Neural cell (in vitro differentiated cells): ENCODE results near the gene TMOD1.
"Not testable (repeated sequence)": the region's sequence is repeated elsewhere in the genome, so short reads cannot be mapped to it uniquely, and the experiment has no call there.

Experiments used
- EP300 ChIP-seq: fragments of 450-650 bp; conservative IDR thresholded peaks from 2 replicates; pipeline ENCODE4 v1.6.1; 2014; ENCODE audit warnings: antibody characterized with exemption, mild to moderate bottlenecking, moderate library complexity; ENCODE audit not compliant: poor library complexity, severe bottlenecking
- EZH2 ChIP-seq: fragments of 200-600, 300-800 bp; shearing (Covaris generic), sonication (generic); IDR thresholded peaks from 2 replicates; pipeline ENCODE4 v1.6.1; 2014; ENCODE audit warnings: antibody characterized with exemption, low read length, borderline replicate concordance, mild to moderate bottlenecking; ENCODE audit not compliant: insufficient read depth, poor library complexity, severe bottlenecking
- SMC3 ChIP-seq: fragments of 450-650 bp; conservative IDR thresholded peaks from 2 replicates; pipeline ENCODE4 v1.6.1; 2014; ENCODE audit warnings: antibody characterized with exemption, mild to moderate bottlenecking, moderate library complexity; ENCODE audit not compliant: poor library complexity
- TF ChIP-seq, protein P1 (sequence below): fragments of 450-650 bp; IDR thresholded peaks from 2 replicates; pipeline ENCODE4 v1.5.1; 2014; ENCODE audit warnings: antibody characterized with exemption, mild to moderate bottlenecking, moderate library complexity; ENCODE audit not compliant: poor library complexity, severe bottlenecking

DNA sequence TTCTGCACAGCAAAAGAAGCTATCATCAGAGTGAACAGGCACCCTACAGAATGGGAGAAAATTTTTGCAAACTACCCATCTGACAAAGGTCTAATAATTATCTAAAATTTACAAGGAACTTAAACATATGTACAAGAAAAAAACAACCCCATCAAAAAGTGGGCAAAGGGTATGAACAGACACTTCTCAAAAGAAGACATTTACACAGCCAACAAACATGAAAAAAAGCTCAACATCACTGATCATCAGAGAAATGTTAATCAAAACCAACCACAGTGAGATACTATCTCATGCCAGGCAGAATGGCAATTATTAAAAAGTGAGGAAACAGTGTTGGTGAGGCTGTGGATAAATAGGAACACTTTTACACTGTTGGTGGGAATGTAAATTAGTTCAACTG is 44.6 kb upstream of the TMOD1 start:
- TF ChIP-seq EZH2, SMC3, EP300: not testable (repeated sequence)
- TF ChIP-seq, protein P1, sequence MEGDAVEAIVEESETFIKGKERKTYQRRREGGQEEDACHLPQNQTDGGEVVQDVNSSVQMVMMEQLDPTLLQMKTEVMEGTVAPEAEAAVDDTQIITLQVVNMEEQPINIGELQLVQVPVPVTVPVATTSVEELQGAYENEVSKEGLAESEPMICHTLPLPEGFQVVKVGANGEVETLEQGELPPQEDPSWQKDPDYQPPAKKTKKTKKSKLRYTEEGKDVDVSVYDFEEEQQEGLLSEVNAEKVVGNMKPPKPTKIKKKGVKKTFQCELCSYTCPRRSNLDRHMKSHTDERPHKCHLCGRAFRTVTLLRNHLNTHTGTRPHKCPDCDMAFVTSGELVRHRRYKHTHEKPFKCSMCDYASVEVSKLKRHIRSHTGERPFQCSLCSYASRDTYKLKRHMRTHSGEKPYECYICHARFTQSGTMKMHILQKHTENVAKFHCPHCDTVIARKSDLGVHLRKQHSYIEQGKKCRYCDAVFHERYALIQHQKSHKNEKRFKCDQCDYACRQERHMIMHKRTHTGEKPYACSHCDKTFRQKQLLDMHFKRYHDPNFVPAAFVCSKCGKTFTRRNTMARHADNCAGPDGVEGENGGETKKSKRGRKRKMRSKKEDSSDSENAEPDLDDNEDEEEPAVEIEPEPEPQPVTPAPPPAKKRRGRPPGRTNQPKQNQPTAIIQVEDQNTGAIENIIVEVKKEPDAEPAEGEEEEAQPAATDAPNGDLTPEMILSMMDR = not testable (repeated sequence)
